ENCODE measurements around the gene XPC. TPM values are rescaled to one million over a fixed set of nuclear protein-coding genes. Genes with fewer than 3 reads are reported as not detected.

The XPC gene
- total and polyA plus RNA-seq, 4 donors: 12.7 to 26.7 (median 14.2) TPM

DNA sequence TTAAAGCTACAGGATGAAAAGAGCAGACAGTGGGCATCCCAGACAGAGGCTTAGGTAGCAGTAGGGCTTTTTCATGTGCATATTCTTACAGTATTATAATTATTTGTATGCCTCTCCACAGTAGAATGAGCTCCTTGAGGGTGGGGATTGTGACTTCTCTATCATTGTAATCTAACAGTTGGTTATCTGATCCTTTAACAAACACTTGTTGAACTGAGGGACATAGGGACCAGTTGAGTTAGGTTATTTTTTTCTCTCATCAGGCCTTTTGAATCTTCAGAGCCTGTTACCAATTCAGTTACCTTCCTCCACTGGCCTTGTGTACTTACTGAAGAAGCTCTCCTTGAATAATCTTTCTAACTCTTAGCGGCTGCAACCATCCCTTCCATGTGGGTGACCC, 1.4 kb upstream of the XPC start:
- TF ChIP-seq NR2F2 (IDR thresholded peaks at IDR 0.05): no peak
- no peak for TF ChIP-seq JUND (IDR thresholded peaks at IDR 0.05)
- TF ChIP-seq HNF4A (conservative IDR thresholded peaks at IDR 0.05): no peak
- TF ChIP-seq, protein P1, sequence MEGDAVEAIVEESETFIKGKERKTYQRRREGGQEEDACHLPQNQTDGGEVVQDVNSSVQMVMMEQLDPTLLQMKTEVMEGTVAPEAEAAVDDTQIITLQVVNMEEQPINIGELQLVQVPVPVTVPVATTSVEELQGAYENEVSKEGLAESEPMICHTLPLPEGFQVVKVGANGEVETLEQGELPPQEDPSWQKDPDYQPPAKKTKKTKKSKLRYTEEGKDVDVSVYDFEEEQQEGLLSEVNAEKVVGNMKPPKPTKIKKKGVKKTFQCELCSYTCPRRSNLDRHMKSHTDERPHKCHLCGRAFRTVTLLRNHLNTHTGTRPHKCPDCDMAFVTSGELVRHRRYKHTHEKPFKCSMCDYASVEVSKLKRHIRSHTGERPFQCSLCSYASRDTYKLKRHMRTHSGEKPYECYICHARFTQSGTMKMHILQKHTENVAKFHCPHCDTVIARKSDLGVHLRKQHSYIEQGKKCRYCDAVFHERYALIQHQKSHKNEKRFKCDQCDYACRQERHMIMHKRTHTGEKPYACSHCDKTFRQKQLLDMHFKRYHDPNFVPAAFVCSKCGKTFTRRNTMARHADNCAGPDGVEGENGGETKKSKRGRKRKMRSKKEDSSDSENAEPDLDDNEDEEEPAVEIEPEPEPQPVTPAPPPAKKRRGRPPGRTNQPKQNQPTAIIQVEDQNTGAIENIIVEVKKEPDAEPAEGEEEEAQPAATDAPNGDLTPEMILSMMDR (IDR thresholded peaks at IDR 0.05; ENCODE audit: low read depth, low read length, missing input control): no peak
- TF ChIP-seq, protein P2, sequence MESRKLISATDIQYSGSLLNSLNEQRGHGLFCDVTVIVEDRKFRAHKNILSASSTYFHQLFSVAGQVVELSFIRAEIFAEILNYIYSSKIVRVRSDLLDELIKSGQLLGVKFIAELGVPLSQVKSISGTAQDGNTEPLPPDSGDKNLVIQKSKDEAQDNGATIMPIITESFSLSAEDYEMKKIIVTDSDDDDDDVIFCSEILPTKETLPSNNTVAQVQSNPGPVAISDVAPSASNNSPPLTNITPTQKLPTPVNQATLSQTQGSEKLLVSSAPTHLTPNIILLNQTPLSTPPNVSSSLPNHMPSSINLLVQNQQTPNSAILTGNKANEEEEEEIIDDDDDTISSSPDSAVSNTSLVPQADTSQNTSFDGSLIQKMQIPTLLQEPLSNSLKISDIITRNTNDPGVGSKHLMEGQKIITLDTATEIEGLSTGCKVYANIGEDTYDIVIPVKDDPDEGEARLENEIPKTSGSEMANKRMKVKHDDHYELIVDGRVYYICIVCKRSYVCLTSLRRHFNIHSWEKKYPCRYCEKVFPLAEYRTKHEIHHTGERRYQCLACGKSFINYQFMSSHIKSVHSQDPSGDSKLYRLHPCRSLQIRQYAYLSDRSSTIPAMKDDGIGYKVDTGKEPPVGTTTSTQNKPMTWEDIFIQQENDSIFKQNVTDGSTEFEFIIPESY (IDR thresholded peaks at IDR 0.05): no peak
- TF ChIP-seq, protein P3, sequence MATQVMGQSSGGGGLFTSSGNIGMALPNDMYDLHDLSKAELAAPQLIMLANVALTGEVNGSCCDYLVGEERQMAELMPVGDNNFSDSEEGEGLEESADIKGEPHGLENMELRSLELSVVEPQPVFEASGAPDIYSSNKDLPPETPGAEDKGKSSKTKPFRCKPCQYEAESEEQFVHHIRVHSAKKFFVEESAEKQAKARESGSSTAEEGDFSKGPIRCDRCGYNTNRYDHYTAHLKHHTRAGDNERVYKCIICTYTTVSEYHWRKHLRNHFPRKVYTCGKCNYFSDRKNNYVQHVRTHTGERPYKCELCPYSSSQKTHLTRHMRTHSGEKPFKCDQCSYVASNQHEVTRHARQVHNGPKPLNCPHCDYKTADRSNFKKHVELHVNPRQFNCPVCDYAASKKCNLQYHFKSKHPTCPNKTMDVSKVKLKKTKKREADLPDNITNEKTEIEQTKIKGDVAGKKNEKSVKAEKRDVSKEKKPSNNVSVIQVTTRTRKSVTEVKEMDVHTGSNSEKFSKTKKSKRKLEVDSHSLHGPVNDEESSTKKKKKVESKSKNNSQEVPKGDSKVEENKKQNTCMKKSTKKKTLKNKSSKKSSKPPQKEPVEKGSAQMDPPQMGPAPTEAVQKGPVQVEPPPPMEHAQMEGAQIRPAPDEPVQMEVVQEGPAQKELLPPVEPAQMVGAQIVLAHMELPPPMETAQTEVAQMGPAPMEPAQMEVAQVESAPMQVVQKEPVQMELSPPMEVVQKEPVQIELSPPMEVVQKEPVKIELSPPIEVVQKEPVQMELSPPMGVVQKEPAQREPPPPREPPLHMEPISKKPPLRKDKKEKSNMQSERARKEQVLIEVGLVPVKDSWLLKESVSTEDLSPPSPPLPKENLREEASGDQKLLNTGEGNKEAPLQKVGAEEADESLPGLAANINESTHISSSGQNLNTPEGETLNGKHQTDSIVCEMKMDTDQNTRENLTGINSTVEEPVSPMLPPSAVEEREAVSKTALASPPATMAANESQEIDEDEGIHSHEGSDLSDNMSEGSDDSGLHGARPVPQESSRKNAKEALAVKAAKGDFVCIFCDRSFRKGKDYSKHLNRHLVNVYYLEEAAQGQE (IDR thresholded peaks at IDR 0.05): no peak
- TF ChIP-seq TAF1 (conservative IDR thresholded peaks at IDR 0.05): no peak
- no peak for TF ChIP-seq HNF4G (IDR thresholded peaks at IDR 0.05)
- H3K4me1 ChIP-seq (ENCODE audit: control insufficient read depth in 4 of 4, insufficient read depth in 4 of 4, low read length in 3 of 4): peaks cover 2 to 35% (median 29%) of the 10 kb centered on the region in 4 donors
- 100% methylated on average over 1 of the region's 1 CpG for WGBS
- H3K4me3 ChIP-seq (ENCODE audit: low read depth in 1 of 3, low read length in 3 of 3): peak overlapping the region in 2 of 3 donors; percentile 71 to 78
- H3K9me3 ChIP-seq (ENCODE audit: control insufficient read depth in 4 of 4, low read length in 3 of 4): no peaks in the 10 kb centered on the region
- DNase-seq (ENCODE audit: low spot score): no peak
- H3K9ac ChIP-seq (ENCODE audit: low read depth in 1 of 2, low read length in 2 of 2): peak overlapping the region in 1 of 2 donors; percentile 50
- H3K36me3 ChIP-seq (ENCODE audit: control insufficient read depth in 4 of 4, insufficient read depth in 3 of 4, low read depth in 1 of 4, low read length in 3 of 4): peaks cover 2 to 23% (median 11%) of the 10 kb centered on the region in 4 donors
- H3K27ac ChIP-seq (ENCODE audit: low read depth in 1 of 2, low read length in 2 of 2): no peak overlapping the region
- no peaks in the 10 kb centered on the region for H3K27me3 ChIP-seq (ENCODE audit: control insufficient read depth in 4 of 4, insufficient read depth in 4 of 4, low read length in 3 of 4)

DNA sequence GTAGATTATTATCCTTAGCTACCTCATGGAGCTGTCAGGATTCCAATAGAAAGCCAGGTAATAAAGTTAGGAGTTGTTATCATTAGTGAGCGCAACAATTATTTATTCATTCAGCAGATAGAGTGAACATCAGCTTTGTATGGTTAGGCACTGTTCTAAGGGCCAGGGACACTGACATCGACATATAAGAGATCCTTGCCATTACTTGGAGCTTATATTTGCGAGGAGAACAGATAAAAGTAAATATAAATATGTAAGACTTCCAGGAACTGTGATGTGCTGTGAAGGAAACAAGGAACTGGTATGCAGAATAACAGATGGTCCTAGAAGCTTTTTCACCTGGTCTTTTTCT, 689 bp upstream of the XPC start:
- peaks cover 2 to 35% (median 29%) of the 10 kb centered on the region in 4 donors for H3K4me1 ChIP-seq (ENCODE audit: control insufficient read depth in 4 of 4, insufficient read depth in 4 of 4, low read length in 3 of 4)
- H3K9ac ChIP-seq (ENCODE audit: low read depth in 1 of 2, low read length in 2 of 2): peak overlapping the region; percentile 50 to 89
- peak overlapping the region; percentile 71 to 90 (median 78) for H3K4me3 ChIP-seq (ENCODE audit: low read depth in 1 of 3, low read length in 3 of 3)
- H3K27me3 ChIP-seq (ENCODE audit: control insufficient read depth in 4 of 4, insufficient read depth in 4 of 4, low read length in 3 of 4): no peaks in the 10 kb centered on the region
- H3K36me3 ChIP-seq (ENCODE audit: control insufficient read depth in 4 of 4, insufficient read depth in 3 of 4, low read depth in 1 of 4, low read length in 3 of 4): peaks cover 2 to 22% (median 10%) of the 10 kb centered on the region in 4 donors
- peak overlapping the region; percentile 45 to 95 for H3K27ac ChIP-seq (ENCODE audit: low read depth in 1 of 2, low read length in 2 of 2)
- H3K9me3 ChIP-seq (ENCODE audit: control insufficient read depth in 4 of 4, low read length in 3 of 4): no peaks in the 10 kb centered on the region
- DNase-seq (ENCODE audit: low spot score): no peak
- WGBS: 6% methylated on average over 3 of the region's 3 CpGs
- TF ChIP-seq RXRA (IDR thresholded peaks at IDR 0.05) (no peak), JUND (IDR thresholded peaks at IDR 0.05) (no peak), GABPA (IDR thresholded peaks at IDR 0.05 in 1 of 2, conservative IDR thresholded peaks at IDR 0.05 in 1 of 2) (no peak), RAD21 (IDR thresholded peaks at IDR 0.05) (no peak), FOXA2 (IDR thresholded peaks at IDR 0.05) (no peak), YY1 (IDR thresholded peaks at IDR 0.05) (no peak)
- TF ChIP-seq, protein P3 (IDR thresholded peaks at IDR 0.05): no peak
- TF ChIP-seq, protein P4, sequence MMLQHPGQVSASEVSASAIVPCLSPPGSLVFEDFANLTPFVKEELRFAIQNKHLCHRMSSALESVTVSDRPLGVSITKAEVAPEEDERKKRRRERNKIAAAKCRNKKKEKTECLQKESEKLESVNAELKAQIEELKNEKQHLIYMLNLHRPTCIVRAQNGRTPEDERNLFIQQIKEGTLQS (IDR thresholded peaks at IDR 0.05): no peak
- TF ChIP-seq, protein P1 (IDR thresholded peaks at IDR 0.05; ENCODE audit: low read depth, low read length, missing input control): no peak
- TF ChIP-seq, protein P5, sequence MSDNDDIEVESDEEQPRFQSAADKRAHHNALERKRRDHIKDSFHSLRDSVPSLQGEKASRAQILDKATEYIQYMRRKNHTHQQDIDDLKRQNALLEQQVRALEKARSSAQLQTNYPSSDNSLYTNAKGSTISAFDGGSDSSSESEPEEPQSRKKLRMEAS (IDR thresholded peaks at IDR 0.05): no peak
- TF ChIP-seq, protein P2 (IDR thresholded peaks at IDR 0.05): no peak
